Measurements from ENCODE around the gene MYBPC3.

MYBPC3 gene

DNA sequence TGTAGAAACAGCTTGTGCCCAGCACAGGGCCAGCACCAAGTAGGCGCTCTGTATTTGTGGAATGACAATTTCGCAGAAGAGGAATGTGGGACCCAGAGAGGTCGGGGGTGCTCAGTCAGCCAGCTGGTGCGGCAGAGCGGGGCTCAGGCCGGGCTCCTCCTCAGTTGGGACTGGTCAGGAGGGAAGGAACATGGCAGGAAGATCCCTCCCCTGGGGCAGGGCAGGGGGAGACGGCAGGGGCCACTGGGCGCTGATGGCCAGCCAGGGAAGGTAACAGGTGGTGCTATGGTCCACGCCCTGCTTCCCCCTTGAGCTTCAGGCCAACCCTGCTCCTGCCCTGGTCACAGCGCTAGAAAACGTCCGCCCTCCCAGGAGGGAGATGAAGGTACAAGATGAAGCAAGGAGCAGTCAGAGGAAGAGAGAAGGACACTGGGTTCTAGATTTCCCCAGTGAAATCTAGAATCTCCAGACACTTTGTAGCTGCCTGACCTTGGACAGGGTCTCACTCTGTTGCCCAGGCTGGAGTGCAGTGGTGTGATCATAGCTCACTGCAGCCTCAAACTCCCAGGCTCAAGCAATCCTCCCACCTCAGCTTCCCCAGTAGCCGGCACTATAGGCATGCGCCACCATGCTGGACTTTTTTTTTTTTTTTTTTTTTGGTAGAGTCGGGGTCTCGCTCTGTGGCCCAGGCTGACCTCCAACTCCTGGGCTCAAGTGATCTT, 39.4 kb upstream of the MYBPC3 start:
- no peak for TF ChIP-seq CTCF (IDR thresholded peaks at IDR 0.05; ENCODE audit: low read depth, low read length)
- TF ChIP-seq MYC (IDR thresholded peaks at IDR 0.05; ENCODE audit: low read depth, low read length) = no peak
- TF ChIP-seq POLR2A (IDR thresholded peaks at IDR 0.05; ENCODE audit: extremely low read depth, insufficient read length) = no peak
- TF ChIP-seq, protein P1, sequence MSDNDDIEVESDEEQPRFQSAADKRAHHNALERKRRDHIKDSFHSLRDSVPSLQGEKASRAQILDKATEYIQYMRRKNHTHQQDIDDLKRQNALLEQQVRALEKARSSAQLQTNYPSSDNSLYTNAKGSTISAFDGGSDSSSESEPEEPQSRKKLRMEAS (IDR thresholded peaks at IDR 0.05; ENCODE audit: low read depth, low read length) = no peak
- no peak for DNase-seq (ENCODE audit: low read depth)
- H3K4me3 ChIP-seq (ENCODE audit: low read depth, low read length) = no peak overlapping the region

GRCh38 chr11:47391077-47391583, 38.6 kb upstream of the MYBPC3 start:
- TF ChIP-seq, protein P1 (IDR thresholded peaks at IDR 0.05; ENCODE audit: low read depth, low read length) = no peak
- TF ChIP-seq MYC (IDR thresholded peaks at IDR 0.05; ENCODE audit: low read depth, low read length) = no peak
- no peak for TF ChIP-seq POLR2A (IDR thresholded peaks at IDR 0.05; ENCODE audit: extremely low read depth, insufficient read length)
- no peak for TF ChIP-seq CTCF (IDR thresholded peaks at IDR 0.05; ENCODE audit: low read depth, low read length)
- DNase-seq (ENCODE audit: low read depth) = peak; percentile 61
- H3K4me3 ChIP-seq (ENCODE audit: low read depth, low read length) = no peak overlapping the region

GRCh38 chr11:47390422-47390760, 37.9 kb upstream of the MYBPC3 start:
- no peak for TF ChIP-seq POLR2A (IDR thresholded peaks at IDR 0.05; ENCODE audit: extremely low read depth, insufficient read length)
- no peak for TF ChIP-seq CTCF (IDR thresholded peaks at IDR 0.05; ENCODE audit: low read depth, low read length)
- TF ChIP-seq MYC (IDR thresholded peaks at IDR 0.05; ENCODE audit: low read depth, low read length) = no peak
- TF ChIP-seq, protein P1 (IDR thresholded peaks at IDR 0.05; ENCODE audit: low read depth, low read length) = no peak

GRCh38 chr11:47389577-47390421, 37.3 kb upstream of the MYBPC3 start:
- no peak overlapping the region for H3K4me3 ChIP-seq (ENCODE audit: low read depth, low read length)
- TF ChIP-seq MYC (IDR thresholded peaks at IDR 0.05; ENCODE audit: low read depth, low read length) (no peak), CTCF (IDR thresholded peaks at IDR 0.05; ENCODE audit: low read depth, low read length) (no peak)
- no peak for DNase-seq (ENCODE audit: low read depth)

More at GRCh38 chr11:47390422-47390760, 37.9 kb upstream of the MYBPC3 start:
- no peak overlapping the region for H3K4me3 ChIP-seq (ENCODE audit: low read depth, low read length)
- DNase-seq (ENCODE audit: low read depth) = no peak

- no peak for DNase-seq (ENCODE audit: low read depth)
- TF ChIP-seq MYC (IDR thresholded peaks at IDR 0.05; ENCODE audit: low read depth, low read length) = no peak
- no peak for TF ChIP-seq CTCF (IDR thresholded peaks at IDR 0.05; ENCODE audit: low read depth, low read length)
- no peak for TF ChIP-seq POLR2A (IDR thresholded peaks at IDR 0.05; ENCODE audit: extremely low read depth, insufficient read length)
- TF ChIP-seq, protein P1 (IDR thresholded peaks at IDR 0.05; ENCODE audit: low read depth, low read length) = no peak
- H3K4me3 ChIP-seq (ENCODE audit: low read depth, low read length) = no peak overlapping the region
Observed at GRCh38 chr11:47388697-47389576, 36.4 kb upstream of the MYBPC3 start.

All from NB4 (cell line).